ENCODE data around the gene ADPRM.
"Not testable (repeated sequence)": the region's sequence is repeated elsewhere in the genome, so short reads cannot be mapped to it uniquely, and the experiment has no call there.

The ADPRM gene

DNA sequence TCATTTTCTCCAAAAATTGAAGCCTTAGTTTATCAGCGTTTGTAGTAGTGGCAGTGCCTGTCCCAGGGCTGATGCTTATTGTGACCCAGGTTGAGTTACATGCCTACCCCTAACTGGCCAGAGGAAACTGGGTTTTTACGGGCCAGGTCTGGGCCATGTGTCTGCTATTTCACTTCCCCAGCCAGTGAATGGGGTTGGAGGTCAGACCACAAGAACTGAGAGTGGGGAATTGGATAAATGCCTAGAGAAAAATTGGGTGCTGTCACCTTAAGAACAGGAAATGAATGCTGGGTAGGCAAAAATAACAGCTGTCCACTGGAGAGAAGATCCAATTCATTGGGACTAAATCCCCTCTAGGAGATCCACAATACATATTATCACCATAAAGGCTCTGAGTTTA, 5.2 kb downstream of the ADPRM start:
- peak; percentile 5 to 34 (median 26) for DNase-seq

DNA sequence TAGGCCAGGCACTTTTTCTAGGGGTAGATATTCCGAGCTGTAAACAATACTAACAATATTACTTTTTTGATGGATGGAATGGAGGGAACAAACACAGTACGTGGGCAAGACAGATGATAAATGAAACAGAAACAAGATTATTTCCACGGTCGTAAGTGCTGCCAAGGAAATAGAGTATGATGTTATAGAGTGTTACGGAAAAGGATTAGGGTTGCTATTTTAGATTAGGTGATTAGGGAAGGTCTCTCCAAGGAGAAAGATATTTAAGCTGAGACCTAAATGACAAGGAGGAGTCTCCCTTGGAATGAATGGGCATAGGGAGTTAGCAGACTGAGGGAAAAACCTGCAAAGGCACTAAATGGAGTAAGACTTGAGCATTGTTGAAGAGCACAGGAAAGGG, 8.3 kb downstream of the ADPRM start:
- DNase-seq = no peak

GRCh38 chr17:10713318-10713717, 15.9 kb downstream of the ADPRM start:
- DNase-seq = no peak

GRCh38 chr17:10716218-10716617, 18.8 kb downstream of the ADPRM start:
- DNase-seq = no peak

DNA sequence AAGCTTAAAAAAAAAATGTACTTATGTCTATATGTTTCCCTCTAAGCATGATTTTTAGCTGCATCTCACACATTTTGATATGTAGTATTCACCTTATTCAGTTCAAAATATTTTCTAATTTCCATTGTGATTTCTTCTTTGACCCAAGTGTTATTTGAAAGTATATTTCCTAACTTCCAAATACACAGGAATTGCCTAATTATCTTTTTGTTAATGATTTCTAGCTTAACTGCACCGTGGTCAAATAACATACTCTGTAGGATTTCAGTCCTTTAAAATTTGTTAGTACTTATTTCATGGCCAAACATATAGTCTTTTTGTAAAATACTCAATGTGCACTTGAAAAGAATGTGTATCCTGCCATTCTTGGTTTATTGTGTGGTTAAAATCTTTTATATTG, 21.2 kb downstream of the ADPRM start:
- no peak for DNase-seq

- DNase-seq = no peak
These were observed 27.3 kb downstream of the ADPRM start for GRCh38 chr17:10724546-10725195.

DNA sequence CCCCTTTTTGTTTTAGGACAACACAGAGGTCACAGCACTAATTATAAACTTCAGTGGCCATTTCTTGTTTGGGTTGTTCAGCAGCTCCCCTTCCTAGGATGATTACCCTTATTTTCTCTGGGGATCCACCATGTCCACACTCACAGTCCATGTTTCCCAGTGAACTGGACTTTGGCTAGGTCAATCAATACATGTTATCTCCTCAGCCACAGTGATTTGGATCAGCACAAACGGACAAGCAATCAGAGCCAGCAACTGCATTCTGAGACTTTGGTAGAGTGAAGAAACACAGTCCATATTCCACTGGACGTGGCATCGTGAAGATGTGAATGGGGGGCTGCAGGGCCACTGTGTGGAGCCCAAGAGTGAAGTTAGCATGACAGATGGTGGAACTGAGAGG, 27.9 kb downstream of the ADPRM start:
- DNase-seq = no peak

DNA sequence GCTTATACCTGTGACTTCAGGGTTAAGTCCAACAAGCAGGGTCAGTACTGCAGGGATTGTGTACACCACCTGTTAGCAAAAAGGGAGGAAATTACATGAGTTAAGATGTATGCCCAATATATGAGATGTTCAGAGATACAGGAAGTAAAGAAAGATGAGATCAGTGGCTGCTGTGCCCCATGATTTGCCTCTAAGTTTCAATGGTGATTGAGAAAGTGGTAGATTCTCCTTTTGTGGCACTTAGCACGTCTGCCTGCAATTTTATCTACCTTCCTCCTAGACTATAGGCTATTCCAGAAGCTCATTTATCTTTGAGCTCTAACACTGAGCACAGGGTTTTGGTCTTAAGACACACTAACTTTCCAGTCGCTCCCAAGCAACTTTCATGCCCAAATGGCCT, 28.8 kb downstream of the ADPRM start:
- DNase-seq = peak in 3 of 4 experiments; percentile 20 to 27 (median 25)

GRCh38 chr17:10727192-10727591, 29.8 kb downstream of the ADPRM start:
- DNase-seq = no peak

GRCh38 chr17:10728331-10728892, 31.0 kb downstream of the ADPRM start:
- DNase-seq = no peak

GRCh38 chr17:10729334-10730193, 32.2 kb downstream of the ADPRM start, which contains the start of gene TMEM220:
Gene TMEM220, minus strand, starts transcription at chr17:10730023. Its CDS starts 172 bp downstream, at chr17:10729851.
- peak; percentile 67 to 85 (median 78) for DNase-seq

GRCh38 chr17:10730247-10730646, 32.9 kb downstream of the ADPRM start:
- DNase-seq = not testable (repeated sequence)

DNA sequence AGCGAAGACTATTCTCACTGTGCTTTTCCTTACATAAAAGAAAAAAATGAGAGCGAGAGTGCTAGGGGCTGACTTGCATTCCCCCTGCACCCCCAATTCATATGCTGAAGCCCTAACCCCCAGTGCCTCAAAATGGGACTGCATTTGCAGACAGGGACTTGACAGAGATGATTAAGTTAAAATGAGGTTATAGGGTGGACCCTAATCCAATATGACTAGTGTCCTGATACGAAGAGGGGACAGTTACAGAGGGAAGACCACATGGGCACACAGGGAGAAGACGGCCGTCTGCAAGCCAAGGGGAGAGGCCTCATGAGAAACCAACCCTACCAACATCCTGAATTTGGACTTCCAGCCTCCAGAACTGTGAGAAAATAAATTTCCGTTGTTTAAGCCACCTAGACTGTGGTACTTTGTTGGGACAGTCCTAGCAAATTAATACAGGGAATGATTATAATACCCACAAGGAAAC, 34.0 kb downstream of the ADPRM start:
- DNase-seq = no peak

- DNase-seq = not testable (repeated sequence)
These were observed 34.7 kb downstream of the ADPRM start for GRCh38 chr17:10732121-10732520.

DNA sequence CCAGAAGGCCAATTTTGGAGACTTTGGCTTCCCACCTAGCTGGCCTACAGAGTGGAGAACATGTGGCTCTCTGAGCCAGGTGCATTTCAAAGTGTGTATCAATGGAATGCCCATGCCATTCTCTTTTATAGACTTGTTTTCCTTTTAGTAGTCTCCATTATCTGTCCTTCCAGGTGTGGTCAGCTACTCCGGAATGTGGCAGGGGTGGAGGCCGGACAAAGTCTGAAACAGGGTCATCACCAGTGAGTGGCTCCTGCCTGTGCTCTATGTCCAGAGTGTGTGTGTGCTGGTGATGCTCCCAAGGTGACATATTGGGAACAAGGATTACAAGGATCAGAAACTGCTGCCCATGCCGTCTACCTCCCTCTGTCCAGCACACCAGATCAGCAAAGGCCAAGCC, 36.3 kb downstream of the ADPRM start:
- no peak for DNase-seq

DNA sequence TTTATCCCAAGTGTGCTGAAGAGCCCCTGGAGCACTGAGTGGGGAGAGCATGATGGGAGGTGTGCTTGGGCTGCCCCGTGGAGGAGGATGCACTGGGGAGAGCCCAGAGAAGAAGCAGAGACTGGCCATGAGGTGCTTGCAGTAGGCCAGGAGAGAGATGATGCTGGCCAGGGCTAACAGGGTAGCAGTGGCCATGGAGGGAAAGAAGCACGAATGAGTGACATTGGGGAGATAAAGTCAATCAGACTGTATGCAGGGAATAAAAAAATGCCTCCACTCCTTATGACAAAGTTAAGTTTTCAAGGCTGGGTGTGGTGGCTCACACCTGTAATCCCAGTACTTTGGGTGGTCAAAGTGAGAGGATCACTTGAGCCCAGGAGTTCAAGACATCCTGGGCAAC, 37.9 kb downstream of the ADPRM start:
- no peak for DNase-seq

DNA sequence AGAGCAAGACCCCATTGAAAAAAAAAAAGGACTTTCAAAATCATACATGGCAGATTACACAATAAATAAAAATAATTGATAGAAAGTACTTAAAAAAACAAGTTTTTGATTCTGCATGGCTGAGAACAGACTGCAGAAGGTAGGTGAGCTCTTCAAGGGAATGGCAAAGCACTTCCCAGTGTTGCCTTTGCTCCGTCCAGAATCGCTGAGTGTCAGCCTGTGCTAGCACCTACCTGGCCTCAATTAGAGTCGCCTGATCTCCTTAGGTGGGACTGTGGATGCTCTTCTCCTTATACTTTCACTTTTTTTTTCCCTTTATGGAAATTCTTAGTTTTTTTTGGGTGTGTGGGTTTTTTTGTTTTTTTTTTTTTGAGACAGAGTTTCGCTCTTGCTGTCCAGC, 38.4 kb downstream of the ADPRM start:
- no peak for DNase-seq

GRCh38 chr17:10737168-10737622, 39.8 kb downstream of the ADPRM start:
- peak; percentile 45 to 67 (median 56) for DNase-seq

GRCh38 chr17:10737736-10738135, 40.3 kb downstream of the ADPRM start:
- no peak for DNase-seq

DNA sequence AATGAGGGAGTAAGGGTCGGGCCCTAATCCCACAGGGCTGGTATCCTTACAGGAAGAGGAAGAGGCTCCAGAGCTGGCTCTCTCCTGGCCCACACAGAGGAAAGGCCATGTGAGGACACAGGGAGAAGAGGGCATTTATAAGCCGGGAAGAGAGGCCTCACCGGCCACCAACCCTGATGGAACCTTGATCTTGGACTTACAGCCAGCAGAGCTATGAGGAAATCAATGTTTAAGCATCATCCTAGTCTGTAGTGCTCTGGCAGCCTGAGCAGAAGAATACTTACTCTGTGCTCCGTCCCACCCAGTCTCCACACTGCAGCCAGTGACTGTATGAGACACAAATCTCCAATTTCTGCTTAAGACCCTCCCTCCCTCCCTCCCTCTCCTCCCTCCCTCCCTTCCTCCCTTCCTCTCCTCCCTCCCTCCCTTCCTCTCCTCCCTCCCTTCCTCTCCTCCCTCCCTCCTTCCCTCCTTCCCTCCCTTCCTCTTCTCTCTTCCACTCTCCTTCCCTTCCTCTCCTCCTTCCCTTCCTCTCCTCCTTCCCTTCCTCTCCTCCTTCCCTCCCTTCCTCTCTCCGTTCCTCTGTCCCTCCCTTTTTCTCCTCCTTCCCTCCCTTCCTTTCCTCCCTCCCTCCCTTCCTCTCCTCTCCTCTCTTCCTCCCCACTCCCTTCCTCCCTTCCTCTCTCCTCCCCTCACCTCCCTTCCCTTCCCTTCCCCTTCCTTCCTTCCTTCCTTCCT, 41.3 kb downstream of the ADPRM start:
- no peak for DNase-seq

DNA sequence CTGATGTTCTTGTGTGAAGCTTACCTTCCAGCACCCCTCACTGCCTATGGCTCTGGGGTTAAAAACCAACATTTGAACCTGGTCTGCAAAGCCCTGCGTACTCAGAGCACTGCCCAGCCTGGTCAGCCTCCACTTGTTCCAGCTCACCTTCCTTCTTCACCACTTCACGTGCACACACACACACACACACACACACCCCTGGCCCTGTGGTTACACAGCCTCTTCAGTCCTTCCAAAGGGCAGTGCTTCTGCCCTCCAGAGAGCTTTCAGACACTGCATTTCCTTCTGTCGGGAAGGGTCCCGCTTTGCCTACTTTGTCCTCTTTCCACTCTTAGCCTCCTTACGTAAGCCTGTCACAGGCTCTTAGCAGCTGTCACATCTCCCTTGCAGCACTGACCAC, 42.0 kb downstream of the ADPRM start:
- DNase-seq = no peak

DNA sequence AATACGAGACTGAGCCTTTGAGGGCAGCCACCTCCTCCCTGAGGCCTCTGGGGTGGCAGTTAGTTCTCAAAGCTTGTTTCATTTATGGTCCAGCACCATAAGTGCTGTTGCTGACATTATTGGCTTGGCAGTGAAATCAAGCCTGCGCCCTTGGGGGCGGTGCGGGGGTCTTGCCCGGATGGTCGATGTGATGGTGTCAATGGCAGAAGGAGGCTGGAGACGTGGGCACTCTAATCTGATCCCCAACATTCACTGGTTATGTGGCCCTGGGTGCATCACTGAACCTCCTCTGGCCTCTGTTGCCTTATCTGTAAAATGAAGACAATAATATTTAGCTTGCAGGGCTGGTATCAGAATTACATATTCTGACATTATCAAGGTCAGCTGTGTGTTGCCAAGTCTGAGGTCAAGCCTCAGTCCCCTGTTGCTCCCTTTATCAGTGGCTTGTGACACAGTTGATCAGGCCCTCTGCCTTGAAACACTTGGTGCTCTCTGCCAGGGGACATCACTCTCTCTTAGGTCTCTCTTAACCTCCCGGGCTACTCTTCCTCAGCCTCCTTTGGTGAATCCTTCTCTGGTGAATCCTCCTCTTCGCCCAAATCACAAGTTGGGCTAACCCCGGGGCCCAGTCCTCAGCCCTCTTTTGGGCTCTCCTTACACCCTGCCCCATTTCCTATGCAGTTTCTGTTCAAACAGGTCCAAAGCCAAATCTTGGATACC, 44.2 kb downstream of the ADPRM start:
- DNase-seq = no peak

Data from suppressor macrophage (primary cell).